ENCODE measurements around the gene EEF1A1.

The EEF1A1 gene

GRCh38 chr6:73519926-73520687, 725 bp downstream of the EEF1A1 start (continued):
- no peak for TF ChIP-seq ZNF518A (tag by site-specific recombination; conservative IDR thresholded peaks at IDR 0.05; ENCODE audit: low read depth)
- TF ChIP-seq SP3 (tag by site-specific recombination; IDR thresholded peaks at IDR 0.05): peak; percentile 54
- no peak for TF ChIP-seq ZNF169 (tag by site-specific recombination; IDR thresholded peaks at IDR 0.05)
- no peak for TF ChIP-seq ZBTB8A (tag by site-specific recombination; IDR thresholded peaks at IDR 0.05)
- peak; percentile 70 for TF ChIP-seq SCRT1 (tag by site-specific recombination; IDR thresholded peaks at IDR 0.05; ENCODE audit: borderline replicate concordance)
- TF ChIP-seq ZSCAN30 (tag by site-specific recombination; IDR thresholded peaks at IDR 0.05): peak; percentile 51; the same call in 1 of the 2 replicates
- TF ChIP-seq KLF8 (tag by site-specific recombination; IDR thresholded peaks at IDR 0.05): 0 out of 2 replicates have a peak, but pooled peaks have one; percentile 22
- no peak for TF ChIP-seq ZBTB7A (tag by site-specific recombination; IDR thresholded peaks at IDR 0.05; ENCODE audit: low read depth)
- TF ChIP-seq, protein P1, sequence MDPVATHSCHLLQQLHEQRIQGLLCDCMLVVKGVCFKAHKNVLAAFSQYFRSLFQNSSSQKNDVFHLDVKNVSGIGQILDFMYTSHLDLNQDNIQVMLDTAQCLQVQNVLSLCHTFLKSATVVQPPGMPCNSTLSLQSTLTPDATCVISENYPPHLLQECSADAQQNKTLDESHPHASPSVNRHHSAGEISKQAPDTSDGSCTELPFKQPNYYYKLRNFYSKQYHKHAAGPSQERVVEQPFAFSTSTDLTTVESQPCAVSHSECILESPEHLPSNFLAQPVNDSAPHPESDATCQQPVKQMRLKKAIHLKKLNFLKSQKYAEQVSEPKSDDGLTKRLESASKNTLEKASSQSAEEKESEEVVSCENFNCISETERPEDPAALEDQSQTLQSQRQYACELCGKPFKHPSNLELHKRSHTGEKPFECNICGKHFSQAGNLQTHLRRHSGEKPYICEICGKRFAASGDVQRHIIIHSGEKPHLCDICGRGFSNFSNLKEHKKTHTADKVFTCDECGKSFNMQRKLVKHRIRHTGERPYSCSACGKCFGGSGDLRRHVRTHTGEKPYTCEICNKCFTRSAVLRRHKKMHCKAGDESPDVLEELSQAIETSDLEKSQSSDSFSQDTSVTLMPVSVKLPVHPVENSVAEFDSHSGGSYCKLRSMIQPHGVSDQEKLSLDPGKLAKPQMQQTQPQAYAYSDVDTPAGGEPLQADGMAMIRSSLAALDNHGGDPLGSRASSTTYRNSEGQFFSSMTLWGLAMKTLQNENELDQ (tag by site-specific recombination; IDR thresholded peaks at IDR 0.05; ENCODE audit: low read depth): no peak
- TF ChIP-seq, protein P2, sequence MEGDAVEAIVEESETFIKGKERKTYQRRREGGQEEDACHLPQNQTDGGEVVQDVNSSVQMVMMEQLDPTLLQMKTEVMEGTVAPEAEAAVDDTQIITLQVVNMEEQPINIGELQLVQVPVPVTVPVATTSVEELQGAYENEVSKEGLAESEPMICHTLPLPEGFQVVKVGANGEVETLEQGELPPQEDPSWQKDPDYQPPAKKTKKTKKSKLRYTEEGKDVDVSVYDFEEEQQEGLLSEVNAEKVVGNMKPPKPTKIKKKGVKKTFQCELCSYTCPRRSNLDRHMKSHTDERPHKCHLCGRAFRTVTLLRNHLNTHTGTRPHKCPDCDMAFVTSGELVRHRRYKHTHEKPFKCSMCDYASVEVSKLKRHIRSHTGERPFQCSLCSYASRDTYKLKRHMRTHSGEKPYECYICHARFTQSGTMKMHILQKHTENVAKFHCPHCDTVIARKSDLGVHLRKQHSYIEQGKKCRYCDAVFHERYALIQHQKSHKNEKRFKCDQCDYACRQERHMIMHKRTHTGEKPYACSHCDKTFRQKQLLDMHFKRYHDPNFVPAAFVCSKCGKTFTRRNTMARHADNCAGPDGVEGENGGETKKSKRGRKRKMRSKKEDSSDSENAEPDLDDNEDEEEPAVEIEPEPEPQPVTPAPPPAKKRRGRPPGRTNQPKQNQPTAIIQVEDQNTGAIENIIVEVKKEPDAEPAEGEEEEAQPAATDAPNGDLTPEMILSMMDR (tag by site-specific recombination; IDR thresholded peaks at IDR 0.05): no peak
- TF ChIP-seq ZFHX2 (tag by site-specific recombination; conservative IDR thresholded peaks at IDR 0.05): peak; percentile 76
- TF ChIP-seq, protein P3, sequence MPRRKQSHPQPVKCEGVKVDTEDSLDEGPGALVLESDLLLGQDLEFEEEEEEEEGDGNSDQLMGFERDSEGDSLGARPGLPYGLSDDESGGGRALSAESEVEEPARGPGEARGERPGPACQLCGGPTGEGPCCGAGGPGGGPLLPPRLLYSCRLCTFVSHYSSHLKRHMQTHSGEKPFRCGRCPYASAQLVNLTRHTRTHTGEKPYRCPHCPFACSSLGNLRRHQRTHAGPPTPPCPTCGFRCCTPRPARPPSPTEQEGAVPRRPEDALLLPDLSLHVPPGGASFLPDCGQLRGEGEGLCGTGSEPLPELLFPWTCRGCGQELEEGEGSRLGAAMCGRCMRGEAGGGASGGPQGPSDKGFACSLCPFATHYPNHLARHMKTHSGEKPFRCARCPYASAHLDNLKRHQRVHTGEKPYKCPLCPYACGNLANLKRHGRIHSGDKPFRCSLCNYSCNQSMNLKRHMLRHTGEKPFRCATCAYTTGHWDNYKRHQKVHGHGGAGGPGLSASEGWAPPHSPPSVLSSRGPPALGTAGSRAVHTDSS (tag by site-specific recombination; IDR thresholded peaks at IDR 0.05): no peak; the same call in 1 of the 2 replicates
- 0 out of 2 replicates have a peak, but pooled peaks have one; percentile 11 for TF ChIP-seq ZNF2 (tag by site-specific recombination; IDR thresholded peaks at IDR 0.05)
- TF ChIP-seq ZNF426 (tag by site-specific recombination; IDR thresholded peaks at IDR 0.05): peak; percentile 14; the same call in 1 of the 2 replicates
- peak; percentile 40; the same call in 1 of the 2 replicates for TF ChIP-seq KLF16 (tag by site-specific recombination; IDR thresholded peaks at IDR 0.05)
- TF ChIP-seq ZNF654 (tag by site-specific recombination; IDR thresholded peaks at IDR 0.05; ENCODE audit: low read depth): no peak
- peak; percentile 42; the same call in 1 of the 2 replicates for TF ChIP-seq ZNF184 (tag by site-specific recombination; IDR thresholded peaks at IDR 0.05)
- TF ChIP-seq ZNF555 (tag by site-specific recombination; conservative IDR thresholded peaks at IDR 0.05): no peak
- no peak for TF ChIP-seq ZNF624 (tag by site-specific recombination; IDR thresholded peaks at IDR 0.05)
- TF ChIP-seq EGR2 (tag by site-specific recombination; IDR thresholded peaks at IDR 0.05; ENCODE audit: low read depth): peak; percentile 43
- 0 out of 2 replicates have a peak, but pooled peaks have one; percentile 34 for TF ChIP-seq ZNF677 (tag by site-specific recombination; IDR thresholded peaks at IDR 0.05)
- no peak; the same call in 1 of the 2 replicates for TF ChIP-seq HOXD13 (CRISPR knock-in tag; IDR thresholded peaks at IDR 0.05; ENCODE audit: borderline replicate concordance)
- TF ChIP-seq, protein P4, sequence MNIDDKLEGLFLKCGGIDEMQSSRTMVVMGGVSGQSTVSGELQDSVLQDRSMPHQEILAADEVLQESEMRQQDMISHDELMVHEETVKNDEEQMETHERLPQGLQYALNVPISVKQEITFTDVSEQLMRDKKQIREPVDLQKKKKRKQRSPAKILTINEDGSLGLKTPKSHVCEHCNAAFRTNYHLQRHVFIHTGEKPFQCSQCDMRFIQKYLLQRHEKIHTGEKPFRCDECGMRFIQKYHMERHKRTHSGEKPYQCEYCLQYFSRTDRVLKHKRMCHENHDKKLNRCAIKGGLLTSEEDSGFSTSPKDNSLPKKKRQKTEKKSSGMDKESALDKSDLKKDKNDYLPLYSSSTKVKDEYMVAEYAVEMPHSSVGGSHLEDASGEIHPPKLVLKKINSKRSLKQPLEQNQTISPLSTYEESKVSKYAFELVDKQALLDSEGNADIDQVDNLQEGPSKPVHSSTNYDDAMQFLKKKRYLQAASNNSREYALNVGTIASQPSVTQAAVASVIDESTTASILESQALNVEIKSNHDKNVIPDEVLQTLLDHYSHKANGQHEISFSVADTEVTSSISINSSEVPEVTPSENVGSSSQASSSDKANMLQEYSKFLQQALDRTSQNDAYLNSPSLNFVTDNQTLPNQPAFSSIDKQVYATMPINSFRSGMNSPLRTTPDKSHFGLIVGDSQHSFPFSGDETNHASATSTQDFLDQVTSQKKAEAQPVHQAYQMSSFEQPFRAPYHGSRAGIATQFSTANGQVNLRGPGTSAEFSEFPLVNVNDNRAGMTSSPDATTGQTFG (tag by site-specific recombination; IDR thresholded peaks at IDR 0.05; ENCODE audit: borderline replicate concordance): no peak
- TF ChIP-seq ZNF660 (tag by site-specific recombination; IDR thresholded peaks at IDR 0.05): peak; percentile 14; the same call in 1 of the 2 replicates
- TF ChIP-seq YY2 (tag by site-specific recombination; IDR thresholded peaks at IDR 0.05): peak; percentile 91

All from HEK293 (cell line).